ENCODE results near the gene TP73. TPM values are rescaled to one million over a fixed set of nuclear protein-coding genes. Genes with fewer than 3 reads are reported as not detected.

Gene TP73
- total RNA-seq, 2 donors from 2014 or later = not detected

DNA sequence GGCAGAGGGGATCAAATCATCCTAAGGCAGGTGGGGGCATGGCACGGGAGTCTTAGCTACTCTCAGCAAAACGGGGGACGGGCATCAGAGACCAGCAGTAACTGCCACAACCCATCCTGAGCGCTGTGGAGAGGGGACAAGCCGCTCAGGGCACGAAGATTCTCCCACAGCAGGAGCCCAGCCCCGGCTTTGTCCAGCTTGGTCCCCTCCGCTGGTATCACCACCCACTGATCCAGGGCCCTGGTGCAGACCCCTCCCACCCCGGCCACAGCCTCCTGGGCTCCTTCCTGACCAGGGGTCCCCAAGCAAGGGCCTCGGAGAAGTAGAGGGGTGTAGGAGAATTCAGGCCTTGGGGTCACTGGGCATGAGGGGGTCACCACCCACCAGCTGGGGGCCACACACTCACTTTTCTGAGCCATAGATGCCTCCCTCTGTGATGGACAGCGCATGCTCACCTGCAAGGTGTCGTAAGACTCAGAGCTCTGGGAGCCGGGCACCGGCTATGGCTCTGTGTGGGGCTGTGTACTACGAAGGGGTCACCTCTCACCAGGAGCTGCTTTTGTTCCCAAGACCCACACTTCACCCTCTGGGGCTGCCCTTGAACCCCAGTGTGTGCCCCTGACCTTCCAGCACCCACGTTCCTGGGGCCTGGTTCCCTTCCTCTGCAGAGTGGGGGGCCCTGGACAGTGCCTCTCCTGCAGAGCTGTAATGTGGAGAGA, 117.9 kb downstream of the TP73 start:
- H3K27ac ChIP-seq = no peak overlapping the region
- H3K9me3 ChIP-seq = no peaks in the 10 kb centered on the region
- no peak for ATAC-seq (ENCODE audit: insufficient number of reproducible peaks, low FRiP score, low read depth)
- no peaks in the 10 kb centered on the region for H3K27me3 ChIP-seq (replicated peaks; ENCODE audit: insufficient read depth)
- TF ChIP-seq, protein P1, sequence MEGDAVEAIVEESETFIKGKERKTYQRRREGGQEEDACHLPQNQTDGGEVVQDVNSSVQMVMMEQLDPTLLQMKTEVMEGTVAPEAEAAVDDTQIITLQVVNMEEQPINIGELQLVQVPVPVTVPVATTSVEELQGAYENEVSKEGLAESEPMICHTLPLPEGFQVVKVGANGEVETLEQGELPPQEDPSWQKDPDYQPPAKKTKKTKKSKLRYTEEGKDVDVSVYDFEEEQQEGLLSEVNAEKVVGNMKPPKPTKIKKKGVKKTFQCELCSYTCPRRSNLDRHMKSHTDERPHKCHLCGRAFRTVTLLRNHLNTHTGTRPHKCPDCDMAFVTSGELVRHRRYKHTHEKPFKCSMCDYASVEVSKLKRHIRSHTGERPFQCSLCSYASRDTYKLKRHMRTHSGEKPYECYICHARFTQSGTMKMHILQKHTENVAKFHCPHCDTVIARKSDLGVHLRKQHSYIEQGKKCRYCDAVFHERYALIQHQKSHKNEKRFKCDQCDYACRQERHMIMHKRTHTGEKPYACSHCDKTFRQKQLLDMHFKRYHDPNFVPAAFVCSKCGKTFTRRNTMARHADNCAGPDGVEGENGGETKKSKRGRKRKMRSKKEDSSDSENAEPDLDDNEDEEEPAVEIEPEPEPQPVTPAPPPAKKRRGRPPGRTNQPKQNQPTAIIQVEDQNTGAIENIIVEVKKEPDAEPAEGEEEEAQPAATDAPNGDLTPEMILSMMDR (IDR thresholded peaks at IDR 0.05) = no peak
- H3K4me3 ChIP-seq = no peak overlapping the region
- no peak for DNase-seq (ENCODE audit: low spot score)
- peaks cover 6 to 23% of the 10 kb centered on the region in 2 donors for H3K4me1 ChIP-seq (ENCODE audit: control insufficient read depth in 1 of 2, low read depth in 2 of 2)
- no peaks in the 10 kb centered on the region for H3K36me3 ChIP-seq

DNA sequence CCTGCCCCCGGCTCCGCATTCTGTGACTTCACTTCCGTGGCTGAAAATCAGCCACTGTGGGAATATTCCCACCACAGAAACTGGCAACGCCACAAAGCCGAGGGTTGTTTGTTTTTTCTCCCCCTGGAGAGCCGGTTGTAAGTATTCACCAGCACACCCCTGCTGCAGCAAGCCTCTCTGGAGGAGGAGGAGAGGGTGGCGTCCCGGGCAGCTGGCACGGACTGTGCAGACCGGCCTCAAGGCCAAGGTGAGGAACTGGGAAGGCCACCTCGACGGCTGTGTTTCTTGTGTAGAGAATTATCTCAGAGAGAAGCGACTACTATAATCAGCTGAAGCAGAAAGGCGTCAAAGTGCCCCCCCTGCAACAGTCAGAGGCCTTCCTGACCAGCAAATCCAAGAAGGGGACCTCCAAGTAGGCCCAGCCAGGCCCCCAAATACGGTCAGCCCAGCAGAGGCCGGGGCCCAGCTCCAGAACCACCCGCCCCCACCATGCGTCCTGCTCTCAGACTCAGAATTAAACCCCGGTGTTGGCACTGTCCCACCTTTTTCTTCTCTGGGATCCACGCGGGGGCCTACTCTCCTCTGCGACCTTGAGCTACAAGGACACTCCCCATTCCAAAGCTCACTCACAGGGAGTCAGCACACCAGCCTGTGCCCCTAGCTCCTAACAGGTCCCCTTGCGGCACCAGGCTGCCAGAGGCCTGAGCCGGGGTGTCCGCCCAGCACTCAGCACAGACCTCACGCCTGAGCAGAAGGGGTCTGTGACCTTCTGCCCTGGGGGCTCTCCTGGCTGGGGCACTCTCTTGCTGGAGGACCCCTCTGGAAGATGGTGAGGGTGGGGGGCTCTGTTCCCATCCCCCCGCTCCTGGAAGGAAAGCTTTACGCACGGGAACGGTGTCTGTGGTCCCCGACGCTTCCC, 119.1 kb downstream of the TP73 start:
- H3K4me1 ChIP-seq (ENCODE audit: control insufficient read depth in 1 of 2, low read depth in 2 of 2) = peaks cover 6 to 23% of the 10 kb centered on the region in 2 donors
- no peak overlapping the region for H3K27ac ChIP-seq
- no peaks in the 10 kb centered on the region for H3K36me3 ChIP-seq
- no peaks in the 10 kb centered on the region for H3K9me3 ChIP-seq
- H3K4me3 ChIP-seq = peak overlapping the region; percentile 90
- TF ChIP-seq, protein P1 (IDR thresholded peaks at IDR 0.05) = no peak
- DNase-seq (ENCODE audit: low spot score) = no peak
- H3K27me3 ChIP-seq (replicated peaks; ENCODE audit: insufficient read depth) = no peaks in the 10 kb centered on the region
- ATAC-seq (ENCODE audit: insufficient number of reproducible peaks, low FRiP score, low read depth) = no peak

DNA sequence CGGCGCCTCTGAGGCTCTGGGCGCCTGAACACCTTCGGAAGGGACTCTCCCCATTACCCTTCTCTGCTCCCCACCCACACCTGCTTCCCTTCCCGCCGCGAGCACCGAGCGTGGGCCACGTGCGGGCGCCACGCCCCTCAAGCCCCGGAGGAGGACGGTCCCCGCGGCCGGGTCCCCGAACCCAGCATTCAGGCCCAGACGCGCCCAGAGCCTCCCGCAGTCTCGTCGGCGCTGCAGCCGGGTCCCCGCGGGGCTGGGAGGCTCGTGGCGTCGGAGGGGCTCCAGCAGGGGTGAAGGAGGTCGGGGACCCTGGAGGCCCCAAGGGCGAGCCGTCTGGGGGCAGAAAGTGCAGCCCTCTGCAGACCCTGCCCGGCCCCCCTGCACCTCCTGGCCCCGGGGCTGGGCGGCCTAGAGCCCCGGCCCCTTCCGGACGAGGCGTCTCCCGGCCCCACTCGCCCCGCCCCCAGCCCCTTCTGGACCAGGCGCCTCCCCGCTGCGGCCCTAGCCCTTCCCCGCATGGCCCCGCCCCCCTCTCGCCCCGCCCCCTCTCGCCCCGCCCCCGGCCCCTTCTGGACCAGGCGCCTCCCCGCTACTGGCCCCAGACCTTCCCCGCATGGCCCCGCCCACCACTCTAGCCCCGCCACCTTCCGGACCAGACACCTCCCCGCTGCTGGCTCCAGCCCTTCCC, 119.9 kb downstream of the TP73 start:
- ATAC-seq (ENCODE audit: insufficient number of reproducible peaks, low FRiP score, low read depth) (no peak), DNase-seq (ENCODE audit: low spot score) (peak; percentile 69)
- peaks cover 6 to 23% of the 10 kb centered on the region in 2 donors for H3K4me1 ChIP-seq (ENCODE audit: control insufficient read depth in 1 of 2, low read depth in 2 of 2)
- no peaks in the 10 kb centered on the region for H3K9me3 ChIP-seq
- TF ChIP-seq, protein P1 (IDR thresholded peaks at IDR 0.05) = no peak
- H3K36me3 ChIP-seq = no peaks in the 10 kb centered on the region
- no peaks in the 10 kb centered on the region for H3K27me3 ChIP-seq (replicated peaks; ENCODE audit: insufficient read depth)
- peak overlapping the region; percentile 90 for H3K4me3 ChIP-seq
- H3K27ac ChIP-seq = peak overlapping the region; percentile 62 to 72

DNA sequence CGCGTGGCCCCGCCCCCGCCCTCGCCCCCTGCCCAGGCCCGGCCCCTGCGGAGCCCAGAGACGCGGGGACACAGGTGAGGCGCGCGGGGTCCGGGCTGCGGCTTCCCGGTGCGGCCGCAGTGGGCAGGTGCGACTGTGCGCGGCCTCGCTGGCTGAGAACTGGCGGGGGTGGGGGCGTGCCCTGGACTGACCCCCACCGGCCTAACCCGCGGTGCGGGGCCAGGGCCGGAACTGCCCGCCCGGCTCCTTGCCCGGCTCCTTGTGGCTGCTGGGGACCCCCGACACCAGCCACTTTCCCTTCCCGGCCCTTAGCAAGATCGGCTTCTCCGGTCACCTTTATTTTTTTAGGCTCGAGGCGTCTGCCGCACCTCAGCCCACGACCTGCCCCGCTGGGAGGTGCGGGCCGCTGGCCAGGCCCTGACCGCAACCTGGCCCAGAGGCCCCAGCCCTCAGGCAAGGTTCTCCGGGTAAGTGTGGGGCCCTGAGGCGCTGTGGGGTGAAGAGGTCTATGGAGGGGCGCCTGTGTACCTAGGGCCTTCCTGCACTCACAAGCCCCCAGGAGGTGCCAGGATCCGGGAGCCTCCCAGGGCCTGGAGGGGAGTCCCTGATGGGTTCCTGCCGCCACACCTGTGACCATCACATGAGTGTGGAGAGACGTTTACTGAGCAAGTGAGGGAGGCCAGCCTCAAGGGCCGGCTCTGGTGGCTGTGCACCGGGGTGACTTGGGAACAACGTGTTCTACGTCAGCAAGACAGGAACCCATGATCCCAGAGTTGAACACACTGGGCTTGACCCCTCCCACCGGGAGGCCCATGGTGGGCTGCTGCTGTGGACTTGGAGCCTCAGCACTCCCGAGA, 120.6 kb downstream of the TP73 start, which contains the start of gene SMIM1:
TSS of gene SMIM1 (plus strand) at position 35 of the 857 bp plus-strand sequence. CDS start 2,625 bp downstream, outside the sequence.
- peak within 1 kb of the TSS; percentile 62 to 72 for H3K27ac ChIP-seq
- H3K4me1 ChIP-seq (ENCODE audit: control insufficient read depth in 1 of 2, low read depth in 2 of 2) = peaks cover 6 to 23% of the 10 kb centered on the region in 2 donors
- TF ChIP-seq, protein P1 (IDR thresholded peaks at IDR 0.05) = no peak
- H3K4me3 ChIP-seq = peak within 1 kb of the TSS; percentile 90
- H3K36me3 ChIP-seq = no peaks in the 10 kb centered on the region
- DNase-seq (ENCODE audit: low spot score) (no peak), ATAC-seq (ENCODE audit: insufficient number of reproducible peaks, low FRiP score, low read depth) (no peak)
- H3K27me3 ChIP-seq (replicated peaks; ENCODE audit: insufficient read depth) = no peaks in the 10 kb centered on the region
- H3K9me3 ChIP-seq = no peaks in the 10 kb centered on the region

Measured in thoracic aorta (tissue), 2 donors.